ENCODE measurements around the gene TGIF1.
A peak's percentile ranks its signal among the peaks of the same experiment; 100 is the strongest.
"Not testable (repeated sequence)": the region's sequence is repeated elsewhere in the genome, so short reads cannot be mapped to it uniquely, and the experiment has no call there.

The TGIF1 gene

GRCh38 chr18:3466045-3466444 lies 16.1 kb downstream of the TGIF1 start:
- Histone ChIP-seq H3K9me3 (ENCODE audit: low read depth, low read length) (peaks cover 1% of the 10 kb centered on the region; the same call in 1 of the 2 replicates), H3K4me3 (peak overlapping the region; percentile 19), H3K36me3 (ENCODE audit: insufficient read depth, low read length) (peaks cover 15% of the 10 kb centered on the region), H3K9ac (ENCODE audit: insufficient read length) (no peak overlapping the region), H3K27ac (0 out of 2 replicates have a peak overlapping the region, but pooled peaks have one; percentile 13)
- no peak for DNase-seq (ENCODE audit: low read depth, low spot score)
- no peak for TF ChIP-seq POLR2AphosphoS5 (IDR thresholded peaks at IDR 0.05; ENCODE audit: borderline replicate concordance, low read depth, low read length)
- TF ChIP-seq EZH2 (IDR thresholded peaks at IDR 0.05), result no peak
- no peak for TF ChIP-seq FOXP2 (optimal IDR thresholded peaks at IDR 0.05; ENCODE audit: control extremely low read depth, extremely low read length, insufficient read depth)

GRCh38 chr18:3466872-3467271 lies 16.9 kb downstream of the TGIF1 start:
- DNase-seq (ENCODE audit: low read depth, low spot score), result no peak

GRCh38 chr18:3468066-3468705 lies 18.2 kb downstream of the TGIF1 start:
- DNase-seq (ENCODE audit: low read depth, low spot score), result no peak
- Histone ChIP-seq H3K9ac (ENCODE audit: insufficient read length) (no peak overlapping the region), H3K36me3 (ENCODE audit: insufficient read depth, low read length) (no peaks in the 10 kb centered on the region), H3K4me3 (no peak overlapping the region), H3K27ac (no peak overlapping the region), H3K9me3 (ENCODE audit: low read depth, low read length) (no peaks in the 10 kb centered on the region)
- TF ChIP-seq POLR2AphosphoS5 (IDR thresholded peaks at IDR 0.05; ENCODE audit: borderline replicate concordance, low read depth, low read length), result no peak
- no peak for TF ChIP-seq EZH2 (IDR thresholded peaks at IDR 0.05)

More at GRCh38 chr18:3466872-3467271, 16.9 kb downstream of the TGIF1 start:
- no peak overlapping the region for H3K4me3 ChIP-seq
- TF ChIP-seq EZH2 (IDR thresholded peaks at IDR 0.05), result no peak
- TF ChIP-seq FOXP2 (optimal IDR thresholded peaks at IDR 0.05; ENCODE audit: control extremely low read depth, extremely low read length, insufficient read depth), result no peak
- TF ChIP-seq POLR2AphosphoS5 (IDR thresholded peaks at IDR 0.05; ENCODE audit: borderline replicate concordance, low read depth, low read length), result no peak
- no peak overlapping the region for H3K9ac ChIP-seq (ENCODE audit: insufficient read length)
- no peak overlapping the region for H3K27ac ChIP-seq
- H3K36me3 ChIP-seq (ENCODE audit: insufficient read depth, low read length), result peaks cover 6% of the 10 kb centered on the region
- H3K9me3 ChIP-seq (ENCODE audit: low read depth, low read length), result no peaks in the 10 kb centered on the region

- H3K9ac ChIP-seq (ENCODE audit: insufficient read length), result no peak overlapping the region
- no peak overlapping the region for H3K27ac ChIP-seq
- DNase-seq (ENCODE audit: low read depth, low spot score), result no peak
- no peaks in the 10 kb centered on the region for H3K9me3 ChIP-seq (ENCODE audit: low read depth, low read length)
- no peak overlapping the region for H3K4me3 ChIP-seq
- TF ChIP-seq FOXP2 (optimal IDR thresholded peaks at IDR 0.05; ENCODE audit: control extremely low read depth, extremely low read length, insufficient read depth), result no peak
- TF ChIP-seq POLR2AphosphoS5 (IDR thresholded peaks at IDR 0.05; ENCODE audit: borderline replicate concordance, low read depth, low read length), result no peak
- no peak for TF ChIP-seq EZH2 (IDR thresholded peaks at IDR 0.05)
- H3K36me3 ChIP-seq (ENCODE audit: insufficient read depth, low read length), result no peaks in the 10 kb centered on the region
Measured at GRCh38 chr18:3468833-3469232, 18.9 kb downstream of the TGIF1 start.

- no peak for TF ChIP-seq POLR2AphosphoS5 (IDR thresholded peaks at IDR 0.05; ENCODE audit: borderline replicate concordance, low read depth, low read length)
- no peak for TF ChIP-seq EZH2 (IDR thresholded peaks at IDR 0.05)
- no peak for TF ChIP-seq FOXP2 (optimal IDR thresholded peaks at IDR 0.05; ENCODE audit: control extremely low read depth, extremely low read length, insufficient read depth)
- no peak overlapping the region for H3K9ac ChIP-seq (ENCODE audit: insufficient read length)
- no peak overlapping the region for H3K4me3 ChIP-seq
- DNase-seq (ENCODE audit: low read depth, low spot score), result no peak
- no peaks in the 10 kb centered on the region for H3K9me3 ChIP-seq (ENCODE audit: low read depth, low read length)
- H3K36me3 ChIP-seq (ENCODE audit: insufficient read depth, low read length), result no peaks in the 10 kb centered on the region
- no peak overlapping the region for H3K27ac ChIP-seq
Measured at GRCh38 chr18:3471141-3471648, 21.2 kb downstream of the TGIF1 start.

- H3K9me3 ChIP-seq (ENCODE audit: low read depth, low read length); H3K9ac ChIP-seq (ENCODE audit: insufficient read length); H3K4me3 ChIP-seq; H3K27ac ChIP-seq; H3K36me3 ChIP-seq (ENCODE audit: insufficient read depth, low read length); DNase-seq (ENCODE audit: low read depth, low spot score): not testable (repeated sequence)
Measured at GRCh38 chr18:3472121-3472520, 22.1 kb downstream of the TGIF1 start.

- H3K9me3 ChIP-seq (ENCODE audit: low read depth, low read length), result no peaks in the 10 kb centered on the region
- no peak overlapping the region for H3K4me3 ChIP-seq
- H3K27ac ChIP-seq, result no peak overlapping the region
- no peak for DNase-seq (ENCODE audit: low read depth, low spot score)
- H3K36me3 ChIP-seq (ENCODE audit: insufficient read depth, low read length), result no peaks in the 10 kb centered on the region
- no peak overlapping the region for H3K9ac ChIP-seq (ENCODE audit: insufficient read length)
- no peak for TF ChIP-seq FOXP2 (optimal IDR thresholded peaks at IDR 0.05; ENCODE audit: control extremely low read depth, extremely low read length, insufficient read depth)
- TF ChIP-seq POLR2AphosphoS5 (IDR thresholded peaks at IDR 0.05; ENCODE audit: borderline replicate concordance, low read depth, low read length), result no peak
- no peak for TF ChIP-seq EZH2 (IDR thresholded peaks at IDR 0.05)
Measured at GRCh38 chr18:3472681-3473544, 22.9 kb downstream of the TGIF1 start.

GRCh38 chr18:3478262-3478978 lies 28.4 kb downstream of the TGIF1 start:
- no peaks in the 10 kb centered on the region for H3K36me3 ChIP-seq (ENCODE audit: insufficient read depth, low read length)
- TF ChIP-seq POLR2AphosphoS5 (IDR thresholded peaks at IDR 0.05; ENCODE audit: borderline replicate concordance, low read depth, low read length) (no peak), FOXP2 (optimal IDR thresholded peaks at IDR 0.05; ENCODE audit: control extremely low read depth, extremely low read length, insufficient read depth) (no peak), EZH2 (IDR thresholded peaks at IDR 0.05) (no peak)
- H3K27ac ChIP-seq, result no peak overlapping the region
- no peak overlapping the region for H3K4me3 ChIP-seq
- no peak overlapping the region for H3K9ac ChIP-seq (ENCODE audit: insufficient read length)
- no peak for DNase-seq (ENCODE audit: low read depth, low spot score)
- no peaks in the 10 kb centered on the region for H3K9me3 ChIP-seq (ENCODE audit: low read depth, low read length)
